Kidney capillary endothelial cell (primary cell): ENCODE measurements around the gene MT1A.

Source experiments
- DNase-seq: peaks from one replicate; pipeline ENCODE4 v3.0.0-alpha.2; 2018; ENCODE audit warnings: low spot score

The MT1A gene

DNA sequence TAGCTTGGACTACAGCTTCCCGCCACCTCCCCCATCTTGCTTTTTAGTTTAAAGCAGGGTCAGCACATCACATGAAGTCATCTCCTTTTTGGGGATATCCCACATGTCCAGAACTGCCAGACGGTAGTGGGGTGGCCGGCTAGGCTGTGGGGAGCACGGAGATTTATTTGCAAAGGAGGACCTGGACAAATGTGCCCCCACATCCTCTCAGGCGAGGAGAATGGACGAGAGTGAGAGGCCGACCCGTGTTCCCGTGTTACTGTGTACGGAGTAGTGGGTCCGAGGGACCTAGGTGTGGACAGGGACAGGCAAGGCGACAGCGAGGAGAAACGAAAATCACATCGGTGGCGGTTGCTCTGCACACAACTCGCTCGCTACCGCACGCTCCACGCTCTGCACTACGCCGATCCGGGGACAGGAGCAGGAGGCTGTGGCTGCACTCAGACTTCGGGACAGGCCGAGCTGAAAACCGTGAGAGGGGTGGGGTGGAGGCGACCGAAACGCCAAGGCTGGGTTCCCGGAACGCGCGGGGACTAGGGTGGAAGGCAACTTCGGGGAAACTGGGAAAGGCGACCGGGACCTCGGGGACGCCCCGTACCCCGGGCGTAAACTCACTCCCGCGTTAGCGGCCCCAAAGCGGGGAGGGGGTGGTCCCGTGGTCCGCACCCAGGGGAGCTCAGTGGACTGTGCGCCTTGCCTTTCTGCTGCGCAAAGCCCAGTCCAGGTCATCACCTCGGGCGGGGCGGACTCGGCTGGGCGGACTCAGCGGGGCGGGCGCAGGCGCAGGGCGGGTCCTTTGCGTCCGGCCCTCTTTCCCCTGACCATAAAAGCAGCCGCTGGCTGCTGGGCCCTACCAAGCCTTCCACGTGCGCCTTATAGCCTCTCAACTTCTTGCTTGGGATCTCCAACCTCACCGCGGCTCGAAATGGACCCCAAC is at the start of gene MT1A:
TSS of gene MT1A (plus strand) at position 853 of the 937 bp plus-strand sequence. CDS start at position 926, 73 bp downstream.
- DNase-seq = no peak

DNA sequence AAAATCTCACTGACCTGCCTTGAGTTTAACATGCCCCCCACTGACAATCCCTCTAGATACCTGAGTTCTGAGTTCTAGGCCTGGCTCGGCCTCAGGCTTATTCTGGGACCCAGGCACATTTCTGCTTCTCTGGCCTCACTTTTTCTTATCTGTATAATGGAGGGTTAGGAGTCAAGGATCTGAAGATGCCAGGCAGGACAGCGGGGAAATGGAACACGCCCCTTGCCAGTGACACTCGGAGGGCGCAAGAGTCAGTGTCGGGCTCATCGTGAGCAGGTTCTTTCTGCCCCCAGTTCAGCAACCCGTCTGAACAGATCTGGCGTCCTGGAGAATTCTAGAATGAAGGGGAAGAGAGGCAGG is 49.7 kb upstream of the MT1A start:
- no peak for DNase-seq

DNA sequence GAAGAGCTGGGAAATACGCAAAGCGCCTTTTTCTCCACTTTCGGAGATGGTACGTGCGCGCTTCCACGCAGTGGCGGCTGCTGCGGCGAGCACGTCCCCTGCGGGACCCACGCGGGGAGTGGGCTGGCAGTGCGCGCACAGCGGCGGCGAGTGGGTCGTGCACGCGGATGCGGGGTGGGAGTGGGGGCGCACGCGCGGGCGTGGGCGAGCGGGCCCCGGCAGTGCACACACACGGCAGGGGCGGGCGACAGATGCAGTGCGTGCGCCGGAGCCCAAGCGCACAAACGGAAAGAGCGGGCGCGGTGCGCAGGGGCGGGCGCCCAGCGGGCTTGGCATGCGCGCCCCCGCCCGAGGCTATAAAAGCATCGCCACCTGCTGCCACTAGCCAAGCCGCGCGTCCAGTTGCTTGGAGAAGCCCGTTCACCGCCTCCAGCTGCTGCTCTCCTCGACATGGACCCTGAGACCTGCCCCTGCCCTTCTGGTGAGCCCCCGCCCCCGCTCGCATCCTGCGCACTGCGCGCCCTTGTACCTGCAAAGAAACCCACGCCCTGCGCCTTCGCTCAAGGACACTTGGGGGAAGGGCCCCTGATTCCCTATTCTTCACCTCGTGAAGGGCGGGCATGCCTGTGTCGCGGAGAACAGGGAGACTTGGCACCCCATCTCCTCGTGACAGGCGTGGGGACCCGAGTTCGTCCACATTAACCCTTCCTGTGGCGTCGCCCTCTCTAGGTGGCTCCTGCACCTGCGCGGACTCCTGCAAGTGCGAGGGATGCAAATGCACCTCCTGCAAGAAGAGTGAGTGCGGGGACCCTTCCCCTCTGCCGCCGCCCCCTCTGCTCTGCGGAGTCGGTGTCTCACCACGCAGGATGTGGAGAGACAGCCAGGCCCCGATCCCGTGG is 49.1 kb upstream of the MT1A start, which contains the start of gene MT3:
TSS of gene MT3 (plus strand) at position 388 of the 899 bp plus-strand sequence. CDS start at position 451, 63 bp downstream.
- no peak for DNase-seq

DNA sequence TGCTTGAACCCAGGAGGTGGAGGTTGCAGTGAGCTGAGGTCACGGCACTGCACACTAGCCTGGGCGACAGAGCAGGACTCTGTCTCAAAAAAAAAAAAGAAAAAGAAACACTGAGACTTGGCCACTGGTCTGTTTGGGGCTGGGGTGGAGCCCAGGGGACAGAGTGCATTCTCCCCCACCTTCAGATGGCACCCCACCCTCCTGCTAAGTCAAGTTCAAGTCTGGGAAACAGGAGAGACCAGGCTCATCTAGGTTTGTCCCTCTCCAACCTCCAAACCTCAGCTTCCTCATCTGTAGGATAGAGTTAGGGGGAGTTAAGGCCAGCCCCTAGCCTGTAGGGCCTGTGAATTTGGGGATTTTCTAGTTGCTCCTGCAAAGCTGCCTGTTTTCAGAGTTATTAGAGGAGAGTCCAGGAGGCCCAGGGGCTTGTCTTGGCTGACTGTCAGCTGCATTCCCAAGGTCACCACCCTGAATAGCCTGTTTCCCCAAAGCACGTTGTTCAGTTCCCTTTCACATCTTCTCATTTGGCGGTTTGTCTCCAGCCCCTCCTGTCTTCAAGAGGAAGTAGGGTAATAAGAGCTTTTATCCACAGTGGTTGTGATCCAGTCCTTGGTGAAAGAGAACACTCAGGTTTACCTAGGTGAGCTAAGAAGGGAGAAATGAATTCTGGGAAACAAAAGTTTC is 46.9 kb upstream of the MT1A start:
- no peak for DNase-seq

DNA sequence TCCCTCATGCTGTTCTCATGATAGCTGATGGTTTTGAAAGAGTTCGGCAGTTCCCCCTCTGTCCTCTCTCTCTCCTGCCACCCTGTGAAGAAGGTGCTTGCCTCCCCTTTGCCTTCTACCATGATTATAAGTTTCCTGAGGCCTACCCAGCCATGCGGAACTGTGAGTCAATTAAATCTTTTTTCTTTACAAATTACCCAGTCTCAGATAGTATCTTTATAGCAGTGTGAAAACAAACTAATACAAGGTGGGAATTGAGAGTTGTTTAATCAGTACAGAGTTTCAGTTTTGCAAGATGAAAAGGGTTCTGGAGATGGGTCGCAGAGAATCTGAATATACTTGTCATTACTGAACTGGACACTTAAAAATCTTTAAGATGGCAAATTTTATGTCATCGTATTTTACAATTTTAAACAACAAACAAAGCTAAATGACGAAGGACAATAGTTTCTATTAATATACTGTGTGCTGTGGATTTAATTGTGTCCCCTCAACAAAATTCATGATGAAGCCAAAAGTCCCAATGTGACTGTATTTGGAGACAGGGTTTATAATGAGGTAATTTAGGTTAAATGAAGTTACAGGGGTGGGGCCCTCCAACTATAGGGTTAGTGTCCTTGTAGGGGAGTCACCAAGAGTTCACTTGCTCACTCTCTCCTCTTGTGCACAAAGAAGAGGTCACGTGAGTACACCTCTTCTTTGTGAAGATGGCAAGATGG is 44.7 kb upstream of the MT1A start:
- no peak for DNase-seq

DNA sequence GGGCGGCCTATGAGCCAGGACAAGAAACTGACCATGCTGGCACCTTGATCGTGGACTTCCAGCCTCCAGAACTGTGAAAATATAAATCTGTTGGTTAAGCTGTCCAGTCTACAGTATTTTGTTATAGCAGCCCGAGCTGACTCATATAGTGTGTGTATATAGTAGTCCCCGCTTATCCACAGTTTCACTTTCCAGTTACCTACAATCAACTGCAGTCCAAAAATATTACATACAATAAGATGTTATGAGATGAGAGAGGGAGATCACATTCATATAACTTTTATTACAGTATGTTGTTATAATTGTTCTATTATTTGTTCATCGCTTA is 44.2 kb upstream of the MT1A start:
- DNase-seq = no peak

DNA sequence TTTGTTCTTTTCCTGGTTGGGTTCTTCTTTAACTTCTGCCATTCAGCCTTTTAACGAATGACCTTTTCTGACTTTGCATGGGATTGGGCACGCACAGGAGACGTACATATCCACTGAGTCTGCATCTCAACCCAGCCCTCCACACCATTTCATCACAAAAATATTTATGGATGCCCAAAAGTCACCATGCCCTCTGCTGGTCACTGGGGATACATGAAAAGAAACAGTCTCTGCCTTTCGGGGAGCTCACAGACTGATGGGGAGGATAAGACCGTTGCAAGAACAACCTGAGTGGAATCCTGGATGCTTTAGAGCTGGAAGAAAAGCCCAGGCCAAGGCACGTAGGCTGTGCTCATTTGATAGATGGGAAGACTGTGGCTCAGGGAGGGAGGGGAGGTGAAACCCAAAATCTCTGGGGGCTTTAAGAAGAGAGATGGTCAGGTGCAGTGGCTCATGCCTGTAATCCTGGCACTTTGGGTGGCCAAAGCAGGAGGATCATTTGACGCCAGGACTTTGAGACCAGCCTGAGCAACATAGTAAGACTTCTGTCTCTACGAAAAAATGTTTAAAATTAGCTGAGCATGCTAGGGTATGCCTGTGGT is 38.0 kb upstream of the MT1A start:
- DNase-seq = no peak

DNA sequence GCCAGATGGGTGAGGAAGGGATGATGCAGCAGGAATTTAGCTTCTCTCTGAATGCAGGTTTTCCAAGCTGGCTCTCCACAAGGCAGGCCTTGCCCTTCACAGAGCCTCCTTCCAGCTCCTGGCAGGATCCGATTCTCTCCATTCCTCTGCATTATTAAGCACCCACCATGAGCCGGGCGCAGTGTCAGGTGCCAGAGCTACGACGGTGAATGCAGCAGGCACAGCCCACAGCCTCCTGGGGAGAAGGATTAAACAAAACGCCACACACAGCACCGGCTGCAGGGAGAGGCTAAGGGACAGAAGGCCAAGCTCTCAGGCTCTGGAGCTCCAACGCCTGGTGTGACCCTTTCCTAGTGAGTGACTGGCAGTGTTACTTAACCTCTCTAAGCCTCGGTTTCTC is 37.1 kb upstream of the MT1A start:
- no peak for DNase-seq

DNA sequence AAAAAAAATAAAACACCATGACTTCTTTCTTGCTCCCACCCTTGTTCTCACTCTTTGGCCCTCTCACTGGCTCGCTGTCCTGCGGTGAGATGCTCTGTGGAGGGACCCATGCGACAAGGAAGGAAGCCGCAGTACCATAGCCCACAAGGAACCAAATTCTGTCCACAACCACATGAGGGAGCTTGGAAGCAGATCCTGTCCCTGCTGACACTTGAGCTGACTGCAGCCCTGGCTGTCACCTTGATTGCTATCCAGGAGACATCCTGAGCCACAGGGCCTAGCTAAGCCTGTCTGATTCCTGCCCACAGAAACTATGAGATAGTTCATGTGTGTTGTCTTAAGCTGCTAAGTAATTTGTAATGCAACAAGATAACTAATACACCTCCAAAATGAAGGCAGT is 34.9 kb upstream of the MT1A start:
- DNase-seq = no peak

DNA sequence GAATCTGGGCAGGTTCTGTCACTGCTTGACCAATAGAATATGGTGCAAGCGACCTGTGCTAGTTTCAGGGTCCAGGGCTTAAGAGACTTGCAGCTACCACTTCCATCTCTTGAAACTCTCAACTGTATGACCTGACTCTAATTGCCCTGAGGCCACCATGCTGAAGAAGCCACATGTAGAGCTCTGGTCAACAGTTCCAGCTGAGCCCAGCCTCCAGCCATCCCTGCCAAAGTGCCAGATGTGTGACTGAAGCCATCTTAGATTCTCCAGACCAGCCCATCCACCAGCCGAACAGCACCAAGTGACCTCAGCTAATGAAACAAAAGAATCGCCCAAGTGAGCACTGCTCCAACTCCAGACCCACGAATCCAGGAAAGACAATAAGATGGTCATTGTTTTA is 33.5 kb upstream of the MT1A start:
- DNase-seq = no peak

DNA sequence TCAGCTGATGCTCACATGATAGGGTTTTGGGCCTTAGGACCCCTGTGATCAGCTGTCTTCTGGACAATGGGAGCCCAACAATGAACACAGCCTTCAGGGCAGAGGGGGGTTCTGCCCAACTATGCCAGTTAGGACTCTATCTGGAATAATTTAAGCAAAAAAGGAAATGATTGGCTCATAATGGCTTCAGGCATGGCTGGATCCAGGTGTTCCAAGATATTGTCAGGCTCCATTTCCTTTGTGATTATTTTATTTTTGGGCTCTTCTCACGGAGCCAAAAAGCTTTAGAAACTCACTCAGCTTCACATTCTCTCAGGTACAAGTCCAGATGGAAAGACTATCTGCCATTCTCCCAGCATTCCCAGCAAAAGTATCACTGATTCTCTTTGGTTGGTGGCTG is 33.0 kb upstream of the MT1A start:
- no peak for DNase-seq

DNA sequence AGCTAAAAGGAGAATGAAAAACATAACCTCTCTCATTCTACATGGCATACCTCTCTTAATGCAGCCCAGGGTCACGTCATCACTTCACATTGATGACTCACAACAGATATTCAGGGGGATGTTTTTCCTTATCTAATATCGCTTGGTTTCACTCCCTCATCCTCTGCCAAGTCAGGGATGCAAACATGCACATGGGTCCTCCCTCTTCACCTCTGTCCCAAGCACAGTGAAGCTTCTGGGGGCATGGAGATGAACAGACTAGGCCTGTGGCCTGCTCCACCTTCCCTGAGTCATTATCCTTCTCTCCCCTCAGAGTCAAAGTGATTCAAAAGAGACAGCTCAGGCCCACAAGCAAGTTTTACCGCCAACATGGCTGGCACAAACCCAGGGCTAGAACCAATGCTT is 32.4 kb upstream of the MT1A start:
- peak; percentile 58 for DNase-seq

DNA sequence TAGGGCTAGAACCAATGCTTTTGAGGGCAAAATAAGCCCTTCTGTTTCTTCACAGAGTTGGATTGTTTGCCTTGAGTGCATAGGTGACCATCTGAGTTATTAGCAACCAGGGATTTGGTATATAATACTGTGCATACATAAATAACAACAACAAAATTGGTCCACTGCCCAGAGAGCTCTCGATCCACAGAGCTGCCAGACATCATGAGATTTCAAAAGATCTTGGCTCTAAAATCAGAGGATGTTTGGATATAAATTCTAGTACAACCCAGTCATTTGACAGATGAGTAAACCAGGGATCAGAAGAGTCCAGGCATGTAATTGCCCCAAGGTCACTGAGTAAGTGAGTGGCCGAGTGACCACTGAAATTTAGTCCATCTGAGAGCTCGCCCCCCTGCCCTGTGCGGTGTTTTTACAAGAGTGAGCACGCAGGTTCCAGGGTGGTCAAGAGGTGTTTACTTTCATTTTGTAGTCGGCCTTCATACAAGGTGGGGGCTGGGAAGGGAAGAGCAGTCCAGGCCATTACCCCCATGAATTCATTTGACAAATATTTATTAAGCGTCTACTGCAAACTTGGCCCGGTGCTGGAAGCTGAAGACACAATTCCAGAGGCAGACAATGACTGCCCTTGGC is 31.9 kb upstream of the MT1A start:
- DNase-seq = peak; percentile 66

DNA sequence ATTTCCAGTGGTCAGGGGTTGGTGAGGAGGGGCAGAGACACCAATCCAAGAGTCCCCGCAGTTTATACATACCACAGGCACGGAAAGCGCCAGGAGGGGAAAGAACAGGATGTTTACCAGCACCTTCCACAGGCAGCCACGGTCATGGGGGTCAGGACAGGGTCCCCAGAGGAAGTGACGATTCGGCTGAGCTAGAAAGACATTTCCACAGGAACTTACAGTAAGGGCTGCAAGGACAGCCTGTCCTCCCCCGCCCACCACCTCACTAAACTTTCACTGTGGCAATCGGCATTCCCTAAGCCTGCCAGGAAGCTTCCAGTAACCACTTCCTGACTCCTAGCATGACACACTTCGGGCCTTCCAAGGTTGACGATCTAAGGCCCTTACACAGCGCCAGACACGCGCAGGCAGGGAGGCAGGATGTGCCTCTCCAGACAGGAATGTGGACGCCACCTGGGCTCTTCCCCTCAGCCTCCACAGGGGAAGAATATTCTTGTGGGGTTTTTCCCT is 31.3 kb upstream of the MT1A start:
- DNase-seq = peak; percentile 100

DNA sequence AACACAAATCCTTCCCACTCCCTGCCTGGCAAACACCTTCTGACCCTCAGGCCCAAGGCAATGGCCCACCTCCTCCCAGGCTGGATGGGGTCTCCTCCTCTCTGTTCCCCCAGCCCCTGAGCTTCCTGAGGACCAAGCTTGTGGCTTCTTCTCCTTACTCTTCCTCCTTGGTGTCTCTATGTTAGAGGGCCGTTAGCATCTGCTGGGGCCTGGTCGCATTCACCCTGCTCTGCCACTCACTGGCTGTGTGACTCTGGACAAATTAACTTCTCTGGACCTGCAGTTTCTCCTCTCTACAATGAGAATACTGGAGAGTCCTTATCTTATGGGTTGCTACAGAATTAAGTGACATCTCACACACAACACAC is 30.8 kb upstream of the MT1A start:
- peak; percentile 44 for DNase-seq

DNA sequence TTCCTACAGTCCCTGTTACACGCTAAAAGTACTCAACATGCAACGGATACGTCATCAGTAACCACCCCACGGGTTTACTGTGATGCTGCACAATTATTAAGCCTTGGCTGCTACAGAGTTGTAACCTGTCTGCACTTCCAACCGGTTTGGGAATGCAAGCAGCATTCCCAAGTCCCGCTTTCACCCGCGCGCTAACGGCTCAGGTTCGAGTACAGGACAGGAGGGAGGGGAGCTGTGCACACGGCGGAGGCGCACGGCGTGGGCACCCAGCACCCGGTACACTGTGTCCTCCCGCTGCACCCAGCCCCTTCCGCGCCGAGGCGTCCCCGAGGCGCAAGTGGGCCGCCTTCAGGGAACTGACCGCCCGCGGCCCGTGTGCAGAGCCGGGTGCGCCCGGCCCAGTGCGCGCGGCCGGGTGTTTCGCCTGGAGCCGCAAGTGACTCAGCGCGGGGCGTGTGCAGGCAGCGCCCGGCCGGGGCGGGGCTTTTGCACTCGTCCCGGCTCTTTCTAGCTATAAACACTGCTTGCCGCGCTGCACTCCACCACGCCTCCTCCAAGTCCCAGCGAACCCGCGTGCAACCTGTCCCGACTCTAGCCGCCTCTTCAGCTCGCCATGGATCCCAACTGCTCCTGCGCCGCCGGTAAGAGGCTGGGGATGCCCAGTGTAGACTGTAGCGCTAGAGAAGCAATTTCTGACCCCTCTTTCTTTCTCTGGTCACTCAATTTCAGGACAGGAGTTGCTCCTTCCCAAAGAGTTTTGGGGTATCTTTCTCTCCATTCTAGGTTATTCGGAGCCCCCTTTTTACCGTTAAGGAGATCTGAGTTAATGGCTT is 30.2 kb upstream of the MT1A start, which contains the start of gene MT2A:
TSS of gene MT2A (plus strand) at position 542 of the 833 bp plus-strand sequence. CDS start at position 614, 72 bp downstream.
- DNase-seq = peak; percentile 96

DNA sequence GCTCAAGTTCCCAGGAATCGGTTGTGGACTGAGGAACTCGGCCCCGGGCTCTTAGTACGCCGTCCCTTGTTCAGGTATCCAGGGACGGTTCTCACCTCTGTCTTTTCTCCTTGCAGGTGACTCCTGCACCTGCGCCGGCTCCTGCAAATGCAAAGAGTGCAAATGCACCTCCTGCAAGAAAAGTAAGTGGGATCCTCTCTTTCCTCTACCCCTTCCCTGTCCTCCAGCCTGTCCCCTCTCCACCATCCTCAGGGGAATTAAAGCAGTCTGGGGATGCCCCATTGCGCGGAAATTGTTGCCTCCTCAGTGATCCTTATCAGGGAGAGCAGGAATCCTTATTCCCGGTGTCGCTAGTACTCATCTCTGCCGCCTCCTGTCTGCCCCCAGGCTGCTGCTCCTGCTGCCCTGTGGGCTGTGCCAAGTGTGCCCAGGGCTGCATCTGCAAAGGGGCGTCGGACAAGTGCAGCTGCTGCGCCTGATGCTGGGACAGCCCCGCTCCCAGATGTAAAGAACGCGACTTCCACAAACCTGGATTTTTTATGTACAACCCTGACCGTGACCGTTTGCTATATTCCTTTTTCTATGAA is 29.5 kb upstream of the MT1A start:
- DNase-seq = no peak

DNA sequence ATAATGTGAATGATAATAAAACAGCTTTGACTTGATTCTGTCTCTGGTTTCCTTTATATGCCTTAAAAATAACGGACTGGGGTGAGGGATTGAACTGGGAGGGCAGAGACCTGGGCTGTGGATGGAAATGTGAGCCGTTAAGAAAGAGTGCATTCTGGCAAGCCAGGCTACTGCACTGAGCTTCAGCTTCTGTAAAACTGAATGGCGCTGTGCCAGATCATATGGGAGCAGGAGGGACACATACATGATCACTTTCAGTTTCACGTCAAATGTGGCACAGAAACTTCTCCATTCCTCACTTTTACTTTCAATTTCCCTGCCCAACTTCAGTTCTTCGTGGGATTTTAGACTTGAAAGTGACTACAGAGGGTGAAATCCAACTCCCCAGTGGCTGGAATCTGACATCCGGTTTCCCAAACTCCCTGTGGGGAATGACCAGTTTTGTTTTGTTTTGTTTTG is 29.0 kb upstream of the MT1A start:
- no peak for DNase-seq

DNA sequence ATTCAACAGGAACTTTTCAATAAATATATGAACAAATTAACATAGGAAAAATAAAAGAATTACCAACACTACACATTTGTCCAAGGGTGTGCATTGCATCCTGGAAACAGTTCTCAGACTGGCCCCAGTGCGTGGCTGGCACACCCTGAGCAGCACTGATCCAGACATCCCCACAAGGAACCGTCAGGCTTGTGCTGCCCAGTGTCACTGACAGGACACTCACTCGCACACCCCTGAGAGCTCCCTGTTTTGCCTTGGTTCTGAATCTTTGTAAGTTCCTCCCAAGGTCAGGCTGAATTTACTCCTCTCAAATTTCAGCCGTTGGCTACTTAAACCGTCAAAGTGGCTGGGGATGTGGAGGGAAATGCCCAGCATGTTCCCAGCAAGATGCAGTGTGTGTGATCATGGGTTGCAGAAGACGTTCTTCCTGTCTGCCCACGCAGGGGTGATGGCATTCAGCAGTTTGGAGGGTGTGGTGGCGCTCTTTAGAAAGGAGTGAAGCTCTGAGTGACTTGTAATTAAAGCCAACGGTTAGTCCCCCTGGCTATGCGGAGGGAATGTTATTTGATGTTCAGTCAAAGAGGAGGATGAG is 28.4 kb upstream of the MT1A start:
- peak; percentile 71 for DNase-seq
